GM23338 (cell line): ENCODE results near the gene EXO1.

Experiments
- JUNB ChIP-seq: IDR thresholded peaks from one replicate; pipeline ENCODE4 v1.6.1; 2016; ENCODE audit warnings: antibody characterized with exemption; ENCODE audit not compliant: unreplicated experiment
- POLR2AphosphoS5 ChIP-seq: IDR thresholded peaks from 2 replicates; pipeline ENCODE4 v1.6.1; 2016; ENCODE audit warnings: antibody characterized with exemption, low read depth
- TF ChIP-seq, protein P1 (sequence below), 2 experiments: fragments of 200-600 bp in 1 of 2; sonication (generic) in 1 of 2; conservative IDR thresholded peaks; 2 replicates each; pipeline versions ENCODE4 v1.5.1 to v1.6.1; 2016 to 2017; ENCODE audit warnings: antibody characterized with exemption in 2 of 2, low read depth in 2 of 2, mild to moderate bottlenecking in 2 of 2, moderate library complexity in 1 of 2

DNA sequence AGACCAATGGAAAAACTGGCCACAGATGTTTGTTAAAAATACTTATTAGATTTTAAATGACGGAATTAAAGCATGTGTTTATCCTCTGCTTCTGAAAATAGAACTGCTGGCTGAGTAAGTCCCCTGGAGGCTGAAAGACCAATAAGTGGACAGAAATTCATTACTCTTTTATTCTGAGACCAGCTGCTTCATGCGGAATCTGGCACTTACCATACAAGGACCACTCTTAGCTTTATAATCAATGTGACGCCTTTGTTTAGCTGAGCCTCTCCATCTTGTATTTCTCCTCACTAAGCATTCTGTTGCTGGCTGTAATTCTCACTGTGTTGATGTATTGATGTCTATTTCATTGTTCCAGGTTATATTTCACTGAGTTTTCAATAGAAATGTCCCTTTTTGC is 6.3 kb upstream of the EXO1 start:
- TF ChIP-seq POLR2AphosphoS5 (no peak), JUNB (no peak)
- TF ChIP-seq, protein P1, sequence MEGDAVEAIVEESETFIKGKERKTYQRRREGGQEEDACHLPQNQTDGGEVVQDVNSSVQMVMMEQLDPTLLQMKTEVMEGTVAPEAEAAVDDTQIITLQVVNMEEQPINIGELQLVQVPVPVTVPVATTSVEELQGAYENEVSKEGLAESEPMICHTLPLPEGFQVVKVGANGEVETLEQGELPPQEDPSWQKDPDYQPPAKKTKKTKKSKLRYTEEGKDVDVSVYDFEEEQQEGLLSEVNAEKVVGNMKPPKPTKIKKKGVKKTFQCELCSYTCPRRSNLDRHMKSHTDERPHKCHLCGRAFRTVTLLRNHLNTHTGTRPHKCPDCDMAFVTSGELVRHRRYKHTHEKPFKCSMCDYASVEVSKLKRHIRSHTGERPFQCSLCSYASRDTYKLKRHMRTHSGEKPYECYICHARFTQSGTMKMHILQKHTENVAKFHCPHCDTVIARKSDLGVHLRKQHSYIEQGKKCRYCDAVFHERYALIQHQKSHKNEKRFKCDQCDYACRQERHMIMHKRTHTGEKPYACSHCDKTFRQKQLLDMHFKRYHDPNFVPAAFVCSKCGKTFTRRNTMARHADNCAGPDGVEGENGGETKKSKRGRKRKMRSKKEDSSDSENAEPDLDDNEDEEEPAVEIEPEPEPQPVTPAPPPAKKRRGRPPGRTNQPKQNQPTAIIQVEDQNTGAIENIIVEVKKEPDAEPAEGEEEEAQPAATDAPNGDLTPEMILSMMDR (conservative IDR thresholded peaks at IDR 0.05; ENCODE audit: low read depth in 2 of 2): no peak
